NCI-H524 (cell line): ENCODE results near the gene GDPD4.

Experiments used
- DNase-seq, 2 experiments: peaks; one replicate each; lab custom pipeline; 2025; lab: John Stamatoyannopoulos, UW

GDPD4 gene

DNA sequence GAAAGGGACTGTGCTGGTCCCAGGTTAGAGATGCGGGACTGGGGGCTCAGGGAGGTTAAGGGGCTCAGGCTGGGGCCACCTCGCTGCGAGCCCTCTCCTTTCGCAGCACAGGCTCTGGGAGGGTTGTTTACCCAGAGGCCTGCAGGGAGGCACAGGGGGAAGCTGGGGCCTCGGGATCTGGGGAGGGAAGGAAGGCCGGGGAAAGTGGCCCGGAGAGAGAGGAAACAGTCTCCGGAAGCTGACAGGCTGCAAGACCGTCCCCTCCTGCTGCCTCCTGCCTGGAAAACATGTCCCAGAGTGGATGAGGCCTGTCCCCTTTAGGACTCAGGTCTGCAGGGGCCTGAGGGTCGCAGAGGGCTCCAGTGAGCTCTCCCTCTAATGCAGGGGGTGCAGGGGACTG lies 128.0 kb downstream of the GDPD4 start:
- no peak for DNase-seq

DNA sequence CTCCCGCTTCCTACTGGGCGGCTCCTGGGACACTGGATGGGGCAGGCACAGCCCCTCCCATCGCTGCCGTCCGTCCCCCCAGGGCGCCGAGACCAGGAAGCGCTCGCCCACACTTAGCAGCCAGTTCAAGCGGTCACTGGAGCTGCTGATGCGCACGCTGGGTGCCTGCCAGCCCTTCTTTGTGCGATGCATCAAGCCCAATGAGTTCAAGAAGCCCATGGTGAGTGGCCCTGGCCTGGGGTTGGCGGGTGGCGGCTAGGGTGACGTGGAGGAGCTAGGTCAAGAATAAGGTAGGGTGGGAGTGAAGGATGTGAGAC lies 128.9 kb downstream of the GDPD4 start:
- no peak for DNase-seq

DNA sequence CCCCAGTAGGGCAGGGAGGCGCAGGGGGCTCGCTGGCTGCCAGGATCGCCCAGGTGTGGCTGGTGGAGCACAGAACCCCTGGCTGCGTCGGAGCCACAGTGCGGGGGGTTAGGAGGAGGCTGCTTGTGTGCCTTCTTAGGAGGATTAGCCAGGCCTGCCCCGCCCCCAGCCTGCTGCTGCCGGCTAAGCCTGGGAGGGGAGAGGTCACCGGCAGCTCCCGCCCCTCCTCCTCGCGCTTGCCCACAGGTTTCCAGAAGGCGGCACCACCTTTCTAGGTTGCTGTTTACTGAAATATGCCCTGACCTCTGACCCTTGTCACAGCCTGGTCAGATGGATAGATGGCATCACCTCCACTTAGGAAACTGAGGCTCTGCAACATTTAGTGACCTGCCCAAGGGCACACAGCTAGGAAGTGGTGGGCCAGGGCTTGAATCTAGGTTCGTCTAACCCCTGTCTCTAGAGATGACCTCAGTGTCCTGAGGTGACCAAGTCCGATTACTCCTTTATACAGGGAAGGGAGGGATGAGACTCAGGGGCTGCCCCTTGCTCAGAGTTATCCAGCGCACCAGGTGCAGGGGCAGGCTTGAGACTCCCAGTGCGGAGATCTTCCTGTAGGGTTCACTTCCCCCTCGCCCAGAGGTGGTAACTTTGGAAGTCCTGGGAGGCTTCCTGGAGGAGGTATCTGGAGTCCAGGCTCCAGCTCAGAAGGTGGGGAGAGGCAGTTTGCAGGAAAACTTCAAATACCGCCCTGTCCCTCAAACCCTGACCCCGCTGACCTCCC lies 129.4 kb downstream of the GDPD4 start:
- DNase-seq, result peak; percentile 70 to 82

- no peak for DNase-seq
Observed at GRCh38 chr11:77171254-77171653, 130.2 kb downstream of the GDPD4 start.

DNA sequence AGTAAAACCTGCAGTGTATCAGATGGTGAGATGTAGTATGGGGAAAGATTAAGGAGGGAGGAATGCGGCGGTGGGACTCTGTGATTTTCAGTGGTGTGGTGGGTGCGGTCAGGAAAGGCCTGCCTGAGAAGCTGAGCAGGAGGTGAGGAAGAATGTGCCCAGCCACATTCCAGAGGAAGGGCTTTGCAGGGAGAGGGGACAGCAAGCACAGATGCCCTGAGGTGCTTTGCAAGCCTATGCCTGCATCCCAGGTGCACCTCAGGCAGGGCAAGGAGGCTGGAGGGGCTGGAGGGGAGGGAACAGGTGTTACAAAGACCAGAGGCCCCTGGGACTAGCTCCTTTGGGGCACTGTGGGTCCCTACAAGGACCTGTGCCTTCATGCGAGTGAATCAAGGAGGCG lies 131.4 kb downstream of the GDPD4 start:
- DNase-seq, result no peak

GRCh38 chr11:77167791-77168190 lies 133.7 kb downstream of the GDPD4 start:
- DNase-seq, result no peak

DNA sequence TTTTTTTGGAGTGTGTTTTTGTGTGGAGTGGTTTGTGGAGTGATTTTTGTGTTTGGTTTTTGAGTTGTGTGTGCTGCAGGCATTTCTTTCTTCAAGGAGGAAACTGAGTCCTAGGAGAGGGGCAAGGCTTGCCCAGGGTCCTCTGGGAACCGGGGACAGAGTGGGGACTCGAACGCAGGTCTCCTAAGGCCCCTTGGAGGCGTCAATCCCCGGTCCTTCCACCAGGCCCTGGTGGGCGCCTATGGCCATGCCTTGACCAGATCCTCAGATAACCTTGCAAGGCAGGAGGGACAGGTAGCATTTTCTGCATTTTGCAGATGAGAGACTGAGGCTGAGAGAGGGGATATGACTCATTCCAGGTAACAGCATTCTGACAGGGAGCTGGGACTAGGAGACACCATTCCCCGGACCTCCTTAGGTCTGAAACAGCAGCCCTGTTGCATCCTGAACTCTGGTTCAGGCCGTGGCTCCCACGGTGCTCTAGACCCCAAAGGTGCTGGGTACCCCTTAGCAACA lies 134.3 kb downstream of the GDPD4 start:
- DNase-seq, result no peak
